ENCODE measurements around the gene CTNND2.

CTNND2 gene

GRCh38 chr5:10934783-10935355 is 969.4 kb downstream of the CTNND2 start:
- no peak for DNase-seq (ENCODE audit: low read depth, low spot score)

GRCh38 chr5:10933121-10933520 is 971.1 kb downstream of the CTNND2 start:
- no peak for DNase-seq (ENCODE audit: low read depth, low spot score)

GRCh38 chr5:10932426-10932825 is 971.8 kb downstream of the CTNND2 start:
- peak; percentile 85 for DNase-seq (ENCODE audit: low read depth, low spot score)

GRCh38 chr5:10927608-10928007 is 976.6 kb downstream of the CTNND2 start:
- DNase-seq (ENCODE audit: low read depth, low spot score) = no peak

GRCh38 chr5:10923310-10923709 is 980.9 kb downstream of the CTNND2 start:
- no peak for DNase-seq (ENCODE audit: low read depth, low spot score)

All from astrocyte of the hippocampus (primary cell).